ENCODE results near the gene PPP4R3A. TPM values are rescaled to one million over a fixed set of nuclear protein-coding genes. Genes with fewer than 3 reads are reported as not detected.

PPP4R3A gene
- polyA plus RNA-seq, 1 donor (not counting 4 experiments of a cell fraction or from before 2014, with no cell fraction given) = 53.8 TPM

GRCh38 chr14:91520138-91520537, 10.0 kb upstream of the PPP4R3A start:
- no peak for TF ChIP-seq CTCF (optimal IDR thresholded peaks at IDR 0.05 in 1 of 3, IDR thresholded peaks at IDR 0.05 in 1 of 3, conservative IDR thresholded peaks at IDR 0.05 in 1 of 3; ENCODE audit: extremely low read depth in 1 of 3, insufficient read depth in 2 of 3, low read length in 3 of 3)
- TF ChIP-seq EZH2 (IDR thresholded peaks at IDR 0.05; ENCODE audit: low read length) = no peak
- dilution Hi-C loops (cut with MboI; ENCODE audit: extremely low pct_ligation_motif_present, low sequenced_read_pairs) = no loop called here
- no peaks in the 10 kb centered on the region for H3K36me3 ChIP-seq (ENCODE audit: control insufficient read depth in 2 of 2, extremely low read depth in 1 of 2, insufficient read depth in 2 of 2, low read length in 2 of 2)
- FAIRE-seq (no peak), DNase-seq (ENCODE audit: low read depth, low spot score) (no peak)
- H3K9ac ChIP-seq (ENCODE audit: control insufficient read depth, extremely low read depth, insufficient read depth, low read length) = no peak overlapping the region
- H3K79me2 ChIP-seq (ENCODE audit: control insufficient read depth, insufficient read depth, low read length) = no peaks in the 10 kb centered on the region
- no peak overlapping the region for H2AFZ ChIP-seq (ENCODE audit: control insufficient read depth, low read length)
- no peaks in the 10 kb centered on the region for H4K20me1 ChIP-seq (ENCODE audit: control insufficient read depth, extremely low read depth, insufficient read depth, low read length)
- no peak overlapping the region for H3K27ac ChIP-seq (ENCODE audit: control insufficient read depth, insufficient read depth, low read length)
- H3K4me2 ChIP-seq (ENCODE audit: control insufficient read depth, extremely low read depth, insufficient read depth, low read depth, low read length) = no peak overlapping the region
- H3K4me1 ChIP-seq (ENCODE audit: control insufficient read depth, extremely low read depth, insufficient read depth, low read length) = peaks cover 6% of the 10 kb centered on the region
- no peaks in the 10 kb centered on the region for H3K9me3 ChIP-seq (ENCODE audit: control insufficient read depth, low read depth, low read length)
- H3K4me3 ChIP-seq (ENCODE audit: control insufficient read depth in 2 of 3, extremely low read depth in 1 of 3, insufficient read depth in 2 of 3, low read depth in 1 of 3, low read length in 3 of 3) = no peak overlapping the region
- no peaks in the 10 kb centered on the region for H3K9me1 ChIP-seq (ENCODE audit: control insufficient read depth, extremely low read depth, insufficient read depth, low read length)
- H3K27me3 ChIP-seq (ENCODE audit: control insufficient read depth, extremely low read depth, insufficient read depth, low read length) = no peaks in the 10 kb centered on the region

GRCh38 chr14:91519239-91520036, 9.3 kb upstream of the PPP4R3A start:
- H3K4me3 ChIP-seq (ENCODE audit: control insufficient read depth in 2 of 3, extremely low read depth in 1 of 3, insufficient read depth in 2 of 3, low read depth in 1 of 3, low read length in 3 of 3) = no peak overlapping the region
- no peak for DNase-seq (ENCODE audit: low read depth, low spot score)
- peaks cover 6% of the 10 kb centered on the region for H3K4me1 ChIP-seq (ENCODE audit: control insufficient read depth, extremely low read depth, insufficient read depth, low read length)
- FAIRE-seq = no peak
- no peaks in the 10 kb centered on the region for H3K9me3 ChIP-seq (ENCODE audit: control insufficient read depth, low read depth, low read length)
- no peaks in the 10 kb centered on the region for H3K36me3 ChIP-seq (ENCODE audit: control insufficient read depth in 2 of 2, extremely low read depth in 1 of 2, insufficient read depth in 2 of 2, low read length in 2 of 2)
- TF ChIP-seq EZH2 (IDR thresholded peaks at IDR 0.05; ENCODE audit: low read length) (no peak), CTCF (optimal IDR thresholded peaks at IDR 0.05 in 1 of 3, IDR thresholded peaks at IDR 0.05 in 1 of 3, conservative IDR thresholded peaks at IDR 0.05 in 1 of 3; ENCODE audit: extremely low read depth in 1 of 3, insufficient read depth in 2 of 3, low read length in 3 of 3) (no peak)
- dilution Hi-C loops (cut with MboI; ENCODE audit: extremely low pct_ligation_motif_present, low sequenced_read_pairs) = no loop called here
- H3K9me1 ChIP-seq (ENCODE audit: control insufficient read depth, extremely low read depth, insufficient read depth, low read length) = no peaks in the 10 kb centered on the region
- no peak overlapping the region for H3K4me2 ChIP-seq (ENCODE audit: control insufficient read depth, extremely low read depth, insufficient read depth, low read depth, low read length)
- H3K27ac ChIP-seq (ENCODE audit: control insufficient read depth, insufficient read depth, low read length) = no peak overlapping the region
- no peaks in the 10 kb centered on the region for H3K27me3 ChIP-seq (ENCODE audit: control insufficient read depth, extremely low read depth, insufficient read depth, low read length)
- no peaks in the 10 kb centered on the region for H3K79me2 ChIP-seq (ENCODE audit: control insufficient read depth, insufficient read depth, low read length)
- no peak overlapping the region for H3K9ac ChIP-seq (ENCODE audit: control insufficient read depth, extremely low read depth, insufficient read depth, low read length)
- no peaks in the 10 kb centered on the region for H4K20me1 ChIP-seq (ENCODE audit: control insufficient read depth, extremely low read depth, insufficient read depth, low read length)
- H2AFZ ChIP-seq (ENCODE audit: control insufficient read depth, low read length) = no peak overlapping the region

Measured in keratinocyte (primary cell).